Measurements from ENCODE around the gene ZYG11B.
"Not testable (repeated sequence)": the region's sequence is repeated elsewhere in the genome, so short reads cannot be mapped to it uniquely, and the experiment has no call there.

The ZYG11B gene

DNA sequence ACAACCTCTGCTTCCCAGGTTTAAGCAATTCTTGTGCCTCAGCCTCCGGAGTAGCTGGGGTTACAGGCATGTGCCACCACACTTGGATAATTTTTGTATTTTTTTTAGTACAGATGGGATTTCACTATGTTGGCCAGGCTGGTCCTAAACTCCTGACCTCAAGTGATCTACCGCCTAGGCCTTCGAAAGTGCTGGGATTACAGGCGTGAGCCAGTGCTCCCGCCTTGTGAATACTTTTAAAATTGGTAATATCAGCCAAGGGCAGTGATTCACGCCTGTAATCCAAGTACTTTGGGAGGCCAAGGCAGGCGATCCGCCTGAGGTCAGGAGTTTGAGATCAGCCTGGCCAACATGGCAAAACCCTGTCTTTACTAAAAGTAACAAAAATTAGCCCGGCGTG lies 33.7 kb downstream of the ZYG11B start:
- no peak for DNase-seq

DNA sequence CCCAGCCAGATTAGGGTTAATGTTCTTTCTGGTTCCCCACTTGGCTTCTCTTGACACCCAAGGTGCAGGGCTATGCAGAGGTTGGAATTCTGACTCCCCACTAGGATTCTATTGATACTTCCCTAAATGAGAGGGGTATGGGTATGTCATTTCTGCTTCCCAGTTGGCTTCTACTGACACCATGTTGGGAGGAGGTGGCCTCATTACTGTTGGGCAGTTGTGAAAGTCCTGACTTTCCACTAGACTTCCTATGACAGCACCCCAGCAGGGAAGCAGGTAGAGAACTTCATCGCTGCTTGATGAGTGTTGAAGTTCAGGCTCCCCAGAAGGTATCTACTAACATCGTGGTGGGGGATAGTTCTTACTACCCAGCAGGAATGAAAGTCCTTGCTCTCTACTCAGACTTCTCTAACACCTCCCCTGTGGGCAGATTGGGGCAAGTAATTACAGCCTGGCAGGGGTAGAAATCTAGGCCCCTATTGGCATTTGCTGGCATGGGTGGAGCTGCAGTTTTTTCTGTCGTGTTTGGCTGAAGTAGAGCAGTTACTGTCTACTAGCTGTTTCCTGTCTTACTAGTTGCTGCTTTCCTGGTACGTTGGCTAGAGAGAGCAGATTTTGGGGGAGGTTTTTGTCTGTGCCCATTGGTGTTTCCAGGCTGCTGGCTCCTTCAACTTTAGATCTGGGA lies 41.5 kb downstream of the ZYG11B start:
- DNase-seq: no peak

DNA sequence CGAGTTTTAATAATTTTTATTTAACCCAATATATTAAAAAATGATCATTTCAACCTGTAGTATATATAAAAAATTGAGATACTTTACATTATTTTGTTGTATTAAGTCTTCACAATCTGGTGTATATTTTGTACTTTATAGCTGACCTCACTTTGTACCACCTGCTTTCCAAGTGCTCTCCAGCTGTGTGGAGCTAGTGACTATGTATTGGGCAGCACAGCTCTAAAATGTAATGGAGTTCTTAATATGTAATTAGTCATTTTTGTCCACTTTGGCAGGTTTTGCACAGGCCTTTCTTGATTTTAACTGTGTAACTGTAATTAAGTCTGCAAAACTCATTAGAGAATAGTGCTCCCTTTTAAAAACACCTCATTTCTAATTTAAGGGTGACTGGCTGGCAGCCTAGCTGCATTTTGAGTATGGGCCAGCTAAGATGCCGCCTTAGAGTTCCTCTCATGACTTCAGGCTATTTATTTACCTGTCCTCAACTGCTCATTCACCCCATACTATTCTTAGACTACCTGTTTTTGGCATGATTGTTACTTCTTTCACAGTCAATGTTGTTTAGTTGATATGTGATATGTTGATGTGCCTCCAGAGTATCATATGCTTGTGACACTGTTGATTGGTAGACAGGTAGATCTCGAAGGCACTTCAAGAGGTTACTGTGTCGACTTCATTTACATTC lies 43.2 kb downstream of the ZYG11B start:
- DNase-seq: no peak

DNA sequence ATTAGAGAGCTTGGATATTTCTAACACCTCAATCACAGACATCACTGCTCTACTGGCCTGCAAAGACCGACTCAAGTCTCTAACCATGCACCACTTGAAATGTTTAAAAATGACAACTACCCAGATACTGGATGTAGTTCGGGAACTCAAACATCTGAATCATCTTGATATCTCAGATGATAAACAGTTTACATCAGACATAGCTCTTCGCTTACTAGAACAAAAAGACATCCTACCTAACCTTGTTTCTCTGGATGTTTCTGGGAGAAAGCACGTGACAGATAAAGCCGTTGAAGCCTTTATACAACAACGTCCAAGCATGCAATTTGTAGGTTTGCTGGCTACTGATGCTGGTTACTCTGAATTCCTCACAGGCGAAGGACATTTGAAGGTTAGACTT lies 45.1 kb downstream of the ZYG11B start:
- no peak for DNase-seq

DNA sequence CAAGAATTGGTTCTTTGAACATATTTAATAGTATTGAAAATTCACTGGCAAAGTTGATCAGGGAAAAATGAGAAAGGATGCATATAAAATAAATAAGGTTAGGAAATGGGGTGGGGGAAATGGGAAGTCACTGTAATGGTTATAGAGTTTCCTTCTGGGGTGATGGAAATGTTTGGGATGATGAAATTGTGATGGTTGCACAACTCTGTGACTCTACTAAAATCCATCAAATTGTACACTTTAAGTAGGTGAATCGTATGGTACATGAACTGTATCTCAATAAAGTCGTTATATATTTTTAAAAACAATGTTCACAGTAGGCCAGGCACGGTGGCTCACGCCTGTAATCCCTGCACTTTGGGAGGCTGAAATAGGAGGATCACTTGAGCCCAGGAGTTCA lies 59.9 kb downstream of the ZYG11B start:
- DNase-seq: no peak

DNA sequence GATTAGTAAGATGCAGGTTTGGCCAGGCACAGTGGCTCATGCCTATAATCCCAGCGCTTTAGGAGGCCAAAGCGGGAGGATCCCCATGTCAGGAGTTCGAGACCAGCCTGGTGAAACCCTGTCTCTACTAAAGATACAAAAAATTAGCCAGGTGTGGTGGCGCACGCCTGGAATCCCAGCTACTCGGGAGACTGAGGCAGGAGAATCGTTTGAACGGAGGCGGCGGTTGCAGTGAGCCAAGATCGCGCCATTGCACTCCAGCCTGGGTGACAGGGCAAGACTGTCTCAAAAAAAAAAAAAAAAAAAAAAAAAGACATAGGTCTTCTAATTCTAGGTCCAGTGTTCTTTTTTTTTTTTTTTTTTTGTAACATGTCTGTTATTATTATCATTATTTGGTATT lies 64.2 kb downstream of the ZYG11B start:
- not testable (repeated sequence) for DNase-seq

DNA sequence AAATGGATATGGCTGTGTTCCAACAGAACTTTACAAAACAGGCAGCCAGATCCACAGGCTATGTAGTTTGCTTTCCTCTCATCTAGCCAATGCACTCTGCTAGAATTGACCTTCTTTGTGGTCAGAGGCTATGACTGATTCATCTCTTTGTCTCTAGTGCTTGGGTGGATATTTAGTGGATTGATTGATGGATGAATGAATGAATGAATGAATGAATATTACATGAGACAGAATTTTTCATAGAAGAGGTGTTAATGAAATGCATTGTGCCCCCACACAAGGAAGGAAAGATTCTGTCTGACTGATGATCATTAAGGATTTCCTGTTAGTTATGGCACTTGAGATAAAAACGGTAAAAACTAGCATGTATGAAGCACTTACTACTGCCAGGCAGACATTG lies 65.8 kb downstream of the ZYG11B start:
- DNase-seq: no peak

DNA sequence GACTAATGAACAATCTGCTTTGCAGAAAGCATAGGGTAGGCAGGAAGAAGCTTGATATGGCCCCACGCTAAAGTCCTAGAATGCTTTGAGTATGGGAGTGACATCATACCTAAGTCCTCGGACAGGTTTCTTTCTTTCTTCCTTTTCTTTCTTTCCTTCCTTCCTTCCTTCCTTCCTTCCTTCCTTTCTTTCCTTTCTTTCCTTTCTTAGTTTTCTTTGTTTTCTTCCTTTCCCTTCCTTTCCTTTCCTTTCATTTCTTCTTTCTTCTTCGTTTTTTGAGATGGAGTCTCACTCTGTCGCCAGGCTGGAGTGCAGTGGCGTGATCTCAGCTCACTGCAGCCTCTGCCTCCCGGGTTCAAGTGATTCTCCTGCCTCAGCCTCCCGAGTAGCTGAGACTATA lies 67.5 kb downstream of the ZYG11B start:
- not testable (repeated sequence) for DNase-seq

DNA sequence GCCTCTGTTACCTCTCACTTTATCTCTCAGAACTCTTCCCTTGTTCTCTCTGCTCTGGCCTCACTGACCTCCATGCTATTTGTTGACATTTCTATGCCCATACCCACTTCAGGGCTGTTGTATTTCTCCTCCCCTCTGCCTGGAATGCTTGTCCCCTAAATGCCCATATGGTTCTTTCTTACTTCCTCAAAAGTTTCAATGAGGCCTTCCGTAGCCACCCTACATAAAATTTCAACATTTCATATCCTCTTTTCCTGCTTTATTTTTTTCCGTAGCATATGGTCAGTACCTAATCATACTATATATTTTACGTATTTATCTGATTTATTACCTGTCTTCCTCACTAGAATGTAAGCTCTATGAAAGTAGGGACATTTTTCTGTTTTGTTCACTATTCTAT lies 69.2 kb downstream of the ZYG11B start:
- no peak for DNase-seq

DNA sequence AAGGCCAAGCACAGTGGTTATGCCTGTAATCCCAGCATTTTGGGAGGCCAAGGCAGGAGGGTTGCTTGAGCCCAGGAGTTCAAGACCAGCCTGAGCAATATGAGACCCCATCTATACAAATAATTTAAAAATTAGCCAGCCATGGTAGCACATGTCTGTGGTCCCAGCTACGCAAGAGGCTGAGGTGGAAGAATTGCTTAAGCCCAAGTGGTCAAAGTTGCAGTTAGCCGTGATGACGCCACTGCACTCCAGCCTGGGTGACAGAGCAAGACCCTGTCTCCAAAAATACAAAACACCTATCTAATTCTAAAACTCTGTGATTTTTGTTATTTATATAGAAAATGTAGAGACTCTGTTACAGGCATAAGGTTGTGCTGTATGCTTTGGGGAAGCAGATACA lies 72.1 kb downstream of the ZYG11B start:
- DNase-seq: no peak

DNA sequence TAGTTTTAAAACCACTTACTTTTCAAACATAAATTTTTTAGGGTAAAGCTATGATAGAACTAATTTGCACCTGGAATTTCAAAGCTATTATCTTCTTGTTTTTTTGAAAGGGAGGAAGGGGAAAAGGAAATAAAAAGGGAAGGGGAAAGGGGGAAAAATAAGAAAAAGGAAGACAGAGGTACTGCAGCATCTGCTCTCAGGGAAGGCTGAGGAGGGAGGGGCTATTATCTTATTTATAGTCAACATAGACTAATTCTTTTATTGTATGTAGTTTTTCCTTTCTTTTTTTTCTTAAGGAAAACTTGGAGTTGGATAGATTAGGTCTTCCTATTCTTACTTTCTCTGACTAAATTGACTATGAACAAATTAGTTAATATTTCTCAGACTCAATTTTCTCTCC lies 74.8 kb downstream of the ZYG11B start:
- no peak for DNase-seq

DNA sequence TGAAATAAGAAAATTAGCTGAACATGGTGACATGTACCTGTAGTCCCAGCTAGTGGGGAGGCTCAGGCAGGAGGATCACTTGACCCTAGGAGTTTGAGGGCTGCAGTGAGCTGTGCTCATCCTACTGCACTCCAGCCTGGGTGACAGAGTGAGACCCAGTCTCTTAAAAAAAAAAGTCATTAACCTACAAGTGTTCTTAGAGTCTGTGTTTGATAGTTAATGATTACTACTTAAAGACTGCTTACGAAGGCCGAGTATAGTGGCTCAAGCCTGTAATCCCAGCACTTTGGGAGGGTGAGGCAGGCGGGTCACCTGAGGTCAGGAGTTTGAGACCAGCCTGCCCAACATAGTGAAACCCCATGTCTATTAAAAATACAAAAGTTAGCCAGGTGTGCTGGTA lies 77.8 kb downstream of the ZYG11B start:
- not testable (repeated sequence) for DNase-seq

DNA sequence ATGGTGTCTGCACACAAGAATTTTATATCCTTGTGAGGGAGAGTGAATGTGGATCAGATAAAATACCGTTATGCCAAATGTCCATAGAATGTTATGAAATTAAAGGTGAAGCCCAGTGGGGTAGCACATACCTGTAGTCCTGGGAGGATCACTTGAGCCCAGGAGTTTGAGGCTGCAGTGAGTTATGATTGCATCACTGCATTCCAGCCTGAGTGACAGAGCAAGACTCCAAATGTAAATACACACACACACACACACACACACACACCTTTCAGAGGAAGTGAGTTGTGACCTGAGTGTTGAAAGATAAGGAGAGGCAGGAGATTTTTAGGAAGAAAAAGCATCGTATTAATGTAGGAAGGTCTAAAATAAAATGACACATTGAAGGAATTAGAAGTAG lies 88.2 kb downstream of the ZYG11B start:
- DNase-seq: no peak

DNA sequence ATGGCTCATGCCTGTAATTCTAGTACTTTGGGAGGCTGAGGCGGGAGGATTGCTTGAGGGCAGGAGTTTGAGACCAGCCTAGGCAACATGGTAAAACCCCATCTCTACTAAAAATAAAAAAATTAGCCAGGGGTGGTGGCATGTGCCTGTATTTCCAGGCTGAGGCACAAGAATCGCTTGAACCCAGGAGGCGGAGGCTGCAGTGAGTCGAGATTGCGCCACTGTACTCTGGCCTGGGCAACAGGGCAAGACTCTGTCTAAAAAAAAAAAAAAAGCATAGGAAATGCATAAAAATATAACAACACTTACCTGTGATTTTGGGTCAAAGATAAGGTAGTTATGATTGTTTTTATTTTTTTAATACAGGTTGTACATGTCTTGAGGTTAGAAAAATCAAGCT lies 94.6 kb downstream of the ZYG11B start:
- not testable (repeated sequence) for DNase-seq

DNA sequence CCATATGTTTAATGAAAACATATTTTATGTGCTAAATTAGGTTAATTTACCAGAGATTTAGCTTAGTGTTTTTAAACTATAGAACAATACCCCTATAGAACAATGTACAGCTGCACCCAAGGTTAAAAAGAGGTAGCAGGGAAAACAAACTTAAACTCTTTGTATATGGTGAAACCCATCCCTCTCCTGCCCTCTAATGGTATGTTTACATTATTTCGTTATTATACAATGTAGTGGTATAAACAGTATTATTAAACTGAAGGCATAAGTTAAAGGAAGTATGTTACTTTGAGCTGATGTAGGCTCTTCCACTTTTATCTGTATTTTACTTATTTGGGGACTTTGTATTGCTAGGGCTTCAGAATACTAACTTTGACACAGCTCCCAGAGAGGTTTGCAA lies 99.6 kb downstream of the ZYG11B start:
- DNase-seq: no peak

DNA sequence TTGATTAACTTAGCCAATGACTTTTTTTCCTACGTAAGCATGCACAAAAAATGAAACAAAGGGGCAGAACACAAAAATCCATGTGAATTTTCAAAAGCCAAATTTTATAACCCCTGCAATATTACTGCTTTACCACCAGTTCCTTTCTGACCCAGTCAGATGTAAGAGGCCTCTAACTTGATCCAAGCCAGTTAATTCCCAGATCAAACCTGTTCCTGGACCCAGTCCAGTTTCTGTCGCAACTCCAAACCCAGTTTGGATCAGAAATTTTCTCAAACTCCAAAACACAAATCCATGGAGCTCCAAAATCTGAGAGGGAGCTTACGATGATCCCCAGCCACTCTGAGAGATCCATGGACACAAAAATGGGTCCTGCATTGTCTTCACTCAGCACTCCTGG lies 108.5 kb downstream of the ZYG11B start:
- no peak for DNase-seq

DNA sequence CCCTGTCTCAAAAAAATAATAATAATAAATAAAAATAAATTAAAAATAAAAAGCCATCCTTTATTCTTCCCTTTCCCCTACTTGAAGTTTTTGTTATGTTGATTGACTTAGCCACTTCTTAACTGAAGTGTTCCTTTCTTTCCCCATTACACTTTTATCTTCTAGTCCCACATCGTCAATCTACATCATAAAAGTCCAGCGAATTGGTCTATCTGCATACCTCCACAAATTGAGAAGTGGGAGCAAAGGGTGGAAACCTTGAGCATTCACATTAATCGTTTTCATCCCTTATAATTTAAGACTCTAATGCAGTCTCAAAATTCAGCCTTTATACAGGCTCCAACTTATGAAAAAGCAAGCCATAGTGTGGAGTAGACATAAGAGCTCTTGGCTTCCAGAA lies 109.8 kb downstream of the ZYG11B start:
- no peak for DNase-seq

DNA sequence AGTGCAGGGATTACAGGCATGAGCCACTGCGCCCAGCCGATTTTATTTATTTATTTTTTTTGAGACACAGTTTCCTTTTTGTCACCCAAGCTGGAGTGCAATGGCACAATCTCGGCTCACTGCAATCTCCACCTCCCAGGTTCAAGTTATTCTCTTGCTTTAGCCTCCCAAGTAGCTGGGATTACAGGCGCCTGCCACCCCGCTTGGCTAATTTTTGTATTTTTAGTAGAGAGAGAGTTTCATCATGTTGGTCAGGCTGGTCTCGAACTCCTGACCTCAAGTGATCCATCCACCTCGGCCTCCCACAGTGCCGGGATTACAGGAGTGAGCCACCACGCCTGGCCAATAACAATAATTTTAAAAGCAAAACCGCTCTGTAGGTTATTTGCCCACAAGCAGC lies 112.9 kb downstream of the ZYG11B start:
- not testable (repeated sequence) for DNase-seq

DNA sequence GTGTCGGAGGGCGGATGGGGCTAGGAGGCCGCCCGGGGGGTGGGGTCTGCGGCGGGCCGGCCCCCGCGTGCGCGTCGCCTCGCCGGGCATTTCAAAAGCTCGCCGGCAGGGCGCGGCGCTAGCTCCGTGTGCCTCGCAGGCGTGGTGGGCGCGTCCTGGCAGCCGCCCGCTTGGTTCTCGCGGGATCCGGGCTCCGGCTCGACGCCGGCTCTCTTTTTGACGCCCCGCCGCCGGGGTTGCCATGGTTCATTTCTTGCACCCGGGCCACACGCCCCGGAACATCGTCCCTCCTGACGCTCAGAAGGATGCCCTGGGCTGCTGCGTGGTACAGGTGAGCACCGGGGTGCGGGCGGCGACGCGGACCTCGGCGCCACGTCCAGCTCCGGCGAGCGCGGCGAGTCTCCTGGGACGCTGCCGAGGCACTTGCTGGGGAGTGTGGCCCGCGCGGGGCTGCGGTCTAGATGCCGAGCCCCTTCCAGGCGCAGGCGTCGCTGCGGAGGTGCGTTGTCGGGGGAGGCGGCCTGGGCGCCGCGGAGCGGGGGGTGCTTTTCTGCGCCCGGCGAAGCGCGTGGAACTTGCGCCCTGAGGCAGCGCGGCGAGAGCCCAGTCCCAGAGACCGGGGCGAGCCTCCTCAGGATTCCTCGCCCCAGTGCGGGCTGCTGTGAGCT lies 116.5 kb downstream of the ZYG11B start, which contains the start of gene ZYG11A:
Gene ZYG11A (plus strand): TSS at position 118 of the 668 bp plus-strand sequence. CDS start 124 bp downstream, at position 242.
- DNase-seq: peak; percentile 45

DNA sequence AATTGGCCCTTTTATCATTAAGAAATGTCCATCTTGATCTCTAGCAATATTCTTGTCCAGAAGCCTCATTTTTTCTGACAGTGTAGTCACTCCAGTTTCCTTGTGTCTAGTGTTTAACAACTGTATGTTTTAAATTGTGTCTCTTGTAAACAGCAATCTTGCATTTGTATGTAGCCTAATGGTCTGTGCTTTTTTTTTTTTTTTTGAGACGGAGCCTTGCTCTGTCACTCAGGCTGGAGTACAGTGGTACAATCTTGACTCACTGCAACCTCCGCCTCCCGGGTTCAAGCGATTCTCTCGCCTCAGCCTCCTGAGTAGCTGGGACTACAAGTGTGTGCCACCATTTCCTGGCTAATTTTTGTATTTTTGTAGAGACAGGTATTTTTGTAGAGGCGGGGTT lies 118.9 kb downstream of the ZYG11B start:
- DNase-seq: not testable (repeated sequence)

DNA sequence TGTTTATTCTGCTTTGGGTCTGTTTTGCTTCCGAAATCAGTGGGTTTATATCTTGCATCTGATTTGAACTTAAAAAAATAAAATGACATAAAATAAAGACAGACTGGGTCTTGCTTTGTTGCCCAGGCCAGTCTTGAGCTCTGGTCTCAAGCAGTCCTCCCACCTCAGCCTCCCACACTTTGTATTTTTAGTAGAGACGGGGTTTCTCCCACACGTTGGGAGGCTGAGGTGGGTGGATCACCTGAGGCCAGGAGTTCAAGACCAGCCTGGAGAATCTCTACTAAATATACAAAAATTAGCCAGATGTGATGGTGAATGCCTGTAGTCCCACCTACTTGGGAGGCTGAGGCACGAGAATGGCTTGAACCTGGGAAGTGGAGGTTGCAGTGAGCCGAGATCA lies 122.2 kb downstream of the ZYG11B start:
- no peak for DNase-seq

DNA sequence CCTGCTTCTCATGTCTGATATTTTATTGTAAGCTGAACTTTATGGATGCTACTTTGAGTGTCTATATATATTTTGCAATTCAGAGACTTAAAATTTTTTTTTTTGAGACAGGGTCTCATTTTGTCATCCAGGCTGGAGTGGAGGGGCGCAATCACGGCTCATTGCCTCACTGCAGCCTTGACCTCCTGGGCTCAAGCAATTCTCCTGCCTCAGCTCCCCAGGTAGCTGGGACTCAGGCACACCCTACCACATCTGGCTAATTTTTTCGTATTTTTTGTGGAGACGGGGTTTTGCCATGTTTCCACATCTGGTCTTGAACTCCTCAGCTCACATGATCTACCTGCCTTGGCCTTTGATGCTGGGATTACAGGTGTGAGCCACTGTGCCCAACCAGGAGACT lies 124.7 kb downstream of the ZYG11B start:
- no peak for DNase-seq

DNA sequence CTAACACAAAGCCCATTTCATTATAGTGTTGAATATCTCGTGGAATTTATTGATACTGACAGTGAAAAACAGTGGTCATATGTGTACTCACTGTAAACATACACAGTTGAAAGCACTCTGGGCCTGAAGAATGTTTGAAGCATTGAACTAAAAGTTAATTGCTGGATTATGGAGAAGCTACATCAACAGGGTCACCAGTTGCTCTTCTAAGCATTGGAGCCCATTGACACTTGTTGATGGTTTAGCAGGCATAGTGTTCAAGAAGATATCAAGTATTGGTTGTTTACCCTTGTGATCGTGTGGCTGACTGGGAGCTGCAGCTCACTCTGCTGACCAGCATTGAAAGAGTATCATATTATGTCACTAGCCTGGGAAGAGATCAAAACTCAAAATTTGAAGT lies 126.6 kb downstream of the ZYG11B start:
- DNase-seq: no peak

DNA sequence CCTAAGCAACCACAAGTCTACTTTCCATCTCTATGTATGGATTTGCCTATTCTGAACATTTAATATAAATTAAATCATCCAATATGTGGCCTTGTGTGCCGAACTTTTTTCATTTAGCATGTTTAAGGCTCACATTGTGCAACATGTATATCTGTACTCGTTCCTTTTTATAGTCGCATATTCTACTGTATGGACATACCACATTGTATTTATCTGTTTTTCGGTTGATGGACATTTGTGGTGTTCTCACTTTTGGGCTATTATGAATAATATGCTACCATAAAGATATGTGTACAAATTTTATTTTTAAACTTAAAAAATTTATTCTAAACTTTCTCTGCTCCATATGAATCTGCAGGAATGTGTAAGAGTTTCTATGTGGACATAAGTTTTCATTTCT lies 129.3 kb downstream of the ZYG11B start:
- no peak for DNase-seq

All from activated T-cell treated with anti-CD3 and anti-CD28 coated beads for 4 hours (primary cell).